OCI-LY7 (cell line): ENCODE data around the gene GDI1. TPM values are rescaled to one million over a fixed set of nuclear protein-coding genes. Genes with fewer than 3 reads are reported as not detected.

Experiments
- BruUV-seq: library from RNA; stranded (reverse); fragments of 400-500 nt; replicated peaks from 2 replicates; lab custom pipeline; 2021; lab: Mats Ljungman, UMichigan
- CTCF ChIA-PET: fragments of 300-600 bp; sonication (Branson Sonifier 250); formaldehyde crosslinking; loops from one replicate; lab custom pipeline; 2022; ENCODE audit warnings: antibody characterized with exemption; ENCODE audit not compliant: unreplicated experiment; lab: Charles Lee
- POLR2A ChIA-PET: fragments of 300-600 bp; sonication (Branson Sonifier 250); formaldehyde crosslinking; loops from one replicate; lab custom pipeline; 2022; ENCODE audit warnings: antibody characterized with exemption; lab: Charles Lee
- DNase-seq: peaks from one replicate; pipeline ENCODE4 v3.0.0-alpha.2; 2015; ENCODE audit warnings: low spot score
- H2AFZ ChIP-seq: fragments of 200-600 bp; sonication (generic), shearing (Covaris generic); 2 replicates; pipeline ENCODE4 v1.6.1; 2014; ENCODE audit warnings: mild to moderate bottlenecking, antibody characterized with exemption, low read length, moderate library complexity
- H3K27ac ChIP-seq: fragments of 200-600 bp; sonication (generic); 2 replicates; pipeline ENCODE4 v1.5.1; 2014; ENCODE audit warnings: mixed run types, low read depth, mild to moderate bottlenecking, moderate library complexity, low read length, inconsistent platforms; ENCODE audit not compliant: poor library complexity, severe bottlenecking
- H3K36me3 ChIP-seq: fragments of 200-600 bp; sonication (generic); 2 replicates; pipeline ENCODE4 v1.6.1; 2014; ENCODE audit warnings: mild to moderate bottlenecking, antibody characterized with exemption, low read length, moderate library complexity, mixed read lengths; ENCODE audit not compliant: insufficient read depth
- H3K4me1 ChIP-seq: fragments of 200-600 bp; sonication (generic); 2 replicates; pipeline ENCODE4 v1.5.1; 2014; ENCODE audit warnings: mild to moderate bottlenecking, low read length; ENCODE audit not compliant: insufficient read depth, poor library complexity, severe bottlenecking
- H3K4me2 ChIP-seq: fragments of 200-600 bp; sonication (generic); 2 replicates; pipeline ENCODE4 v1.6.1; 2014; ENCODE audit warnings: mild to moderate bottlenecking, low read length
- H3K4me3 ChIP-seq: fragments of 200-600 bp; sonication (generic); 2 replicates; pipeline ENCODE4 v1.5.1; 2014; ENCODE audit warnings: mild to moderate bottlenecking, low read depth, low read length; ENCODE audit not compliant: poor library complexity, severe bottlenecking
- H3K79me2 ChIP-seq: fragments of 200-600 bp; sonication (generic); 2 replicates; pipeline ENCODE4 v1.6.1; 2016; ENCODE audit warnings: low read depth, mild to moderate bottlenecking, low read length, moderate library complexity, mixed read lengths; ENCODE audit not compliant: insufficient read depth
- H3K9me2 ChIP-seq: fragments of 200-600 bp; sonication (generic); 2 replicates; pipeline ENCODE4 v1.6.1; 2016; ENCODE audit warnings: mild to moderate bottlenecking, low read length, mixed read lengths; ENCODE audit not compliant: insufficient read depth
- H3K9me3 ChIP-seq: fragments of 200-600 bp; sonication (generic); 2 replicates; pipeline ENCODE4 v1.6.1; 2014; ENCODE audit warnings: mild to moderate bottlenecking, mixed run types, low read length, mixed read lengths
- H4K20me1 ChIP-seq: fragments of 200-600 bp; sonication (generic); 2 replicates; pipeline ENCODE4 v1.6.1; 2014; ENCODE audit warnings: mild to moderate bottlenecking, antibody characterized with exemption, low read length, moderate library complexity, mixed read lengths; ENCODE audit not compliant: insufficient read depth
- EZH2phosphoT487 ChIP-seq: fragments of 200-600 bp; sonication (generic); IDR thresholded peaks from 2 replicates; pipeline ENCODE4 v1.6.1; 2018; ENCODE audit warnings: low read depth, borderline replicate concordance, mild to moderate bottlenecking, mixed run types, antibody characterized with exemption, low read length, moderate library complexity, mixed read lengths
- intact Hi-C: fragments of 100-400 bp; cut with micrococcal nuclease; formaldehyde crosslinking; loops from one replicate; pipeline ENCODE4 v1.10.0; 2022; ENCODE audit not compliant: unreplicated experiment
- total RNA-seq, 2 experiments: library from RNA; depleted of rRNA in 1 of 2; stranded (reverse); fragments of >200 nt in 1 of 2; shearing (Covaris generic) in 1 of 2; gene quantifications; 2 replicates each; pipeline ENCODE4 v1.2.3, GENCODE V29; 2014 to 2022
- TF ChIP-seq, protein P1 (sequence below): fragments of 200-600 bp; sonication (generic); conservative IDR thresholded peaks from 2 replicates; pipeline ENCODE4 v1.5.1; 2014; ENCODE audit warnings: mild to moderate bottlenecking, antibody characterized with exemption, low read length, moderate library complexity, mixed read lengths

GDI1 gene
- total RNA-seq, 2 experiments from 2014 or later, result 76.6 to 103 TPM

GRCh38 chrX:154486052-154486395 is 49.1 kb downstream of the GDI1 start:
- no peaks in the 10 kb centered on the region for H3K9me3 ChIP-seq
- H4K20me1 ChIP-seq, result no peaks in the 10 kb centered on the region
- H3K79me2 ChIP-seq, result peaks cover 16% of the 10 kb centered on the region
- H3K4me2 ChIP-seq, result peak overlapping the region; percentile 79
- H3K4me1 ChIP-seq, result peaks cover 54% of the 10 kb centered on the region
- H3K9me2 ChIP-seq, result no peaks in the 10 kb centered on the region
- POLR2A ChIA-PET, result interaction anchor here (1.2 kb wide), 1 partner anchor 41 kb away, joined by 8 read pairs; no protein-coding TSS in a partner anchor
- CTCF ChIA-PET, result no interaction called here
- no peak for TF ChIP-seq EZH2phosphoT487
- BruUV-seq, result no TSS peak
- peak overlapping the region; percentile 98 for H3K4me3 ChIP-seq
- peak; percentile 47 for DNase-seq
- peaks cover 27% of the 10 kb centered on the region for H3K36me3 ChIP-seq
- peak overlapping the region; percentile 61 for H3K27ac ChIP-seq
- intact Hi-C loops, result loop anchor here (5.0 kb wide), 1 partner anchor 41 kb away; no protein-coding TSS in a partner anchor
- H2AFZ ChIP-seq, result no peak overlapping the region

DNA sequence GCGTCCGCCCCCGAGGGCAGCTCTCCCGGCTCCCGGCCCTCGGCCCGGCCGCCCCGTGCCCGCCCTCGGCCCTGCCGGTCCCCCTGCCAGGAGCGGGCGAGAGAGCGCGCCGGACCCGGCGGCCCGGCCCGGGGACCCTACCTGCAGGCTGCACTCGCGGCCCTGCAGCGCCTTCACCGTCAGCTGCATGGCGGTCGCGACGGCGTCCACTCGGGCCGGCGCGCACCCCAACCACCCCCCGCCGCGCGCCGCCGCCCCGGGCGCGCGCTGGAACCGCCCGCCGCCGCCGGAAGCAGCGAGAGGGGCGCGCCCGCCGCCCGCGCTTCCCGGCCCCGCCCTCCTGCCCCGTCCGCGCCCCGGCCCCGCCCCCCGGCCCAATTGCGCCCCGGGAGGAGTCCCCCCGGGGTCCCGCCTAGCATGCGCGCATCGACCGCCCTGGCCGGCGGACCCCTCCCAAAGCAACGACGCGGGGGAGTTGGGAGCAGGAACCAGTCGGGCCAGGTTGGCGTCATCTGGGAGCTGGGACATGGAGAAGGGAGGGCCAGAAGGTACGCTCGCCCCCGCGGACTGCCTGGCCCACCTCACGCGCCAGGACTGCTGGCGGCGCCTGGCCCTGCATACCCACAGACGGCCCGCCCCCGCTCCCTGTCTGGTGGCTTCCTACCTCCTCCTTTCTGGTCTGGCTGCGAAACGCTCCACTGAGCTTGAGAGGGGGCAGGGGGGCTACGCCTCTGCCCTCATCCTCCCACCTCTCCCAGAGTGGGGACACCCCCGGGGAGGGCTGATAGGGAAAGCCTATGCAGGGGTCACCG is 49.6 kb downstream of the GDI1 start, which contains the start of gene UBL4A:
UBL4A (minus strand) TSS at position 220 of the 812 bp plus-strand sequence; CDS start at position 189, 31 bp downstream.
- no peaks in the 10 kb centered on the region for H3K9me2 ChIP-seq
- CTCF ChIA-PET, result interaction anchor here (0.6 kb wide), 1 partner anchor 27 kb away, joined by 3 read pairs; no protein-coding TSS in a partner anchor
- intact Hi-C loops, result loop anchor here (5.0 kb wide), 1 partner anchor 41 kb away; no protein-coding TSS in a partner anchor

More for the DNA sequence above, 49.6 kb downstream of the GDI1 start, which contains the start of gene UBL4A:
- TF ChIP-seq, protein P1, sequence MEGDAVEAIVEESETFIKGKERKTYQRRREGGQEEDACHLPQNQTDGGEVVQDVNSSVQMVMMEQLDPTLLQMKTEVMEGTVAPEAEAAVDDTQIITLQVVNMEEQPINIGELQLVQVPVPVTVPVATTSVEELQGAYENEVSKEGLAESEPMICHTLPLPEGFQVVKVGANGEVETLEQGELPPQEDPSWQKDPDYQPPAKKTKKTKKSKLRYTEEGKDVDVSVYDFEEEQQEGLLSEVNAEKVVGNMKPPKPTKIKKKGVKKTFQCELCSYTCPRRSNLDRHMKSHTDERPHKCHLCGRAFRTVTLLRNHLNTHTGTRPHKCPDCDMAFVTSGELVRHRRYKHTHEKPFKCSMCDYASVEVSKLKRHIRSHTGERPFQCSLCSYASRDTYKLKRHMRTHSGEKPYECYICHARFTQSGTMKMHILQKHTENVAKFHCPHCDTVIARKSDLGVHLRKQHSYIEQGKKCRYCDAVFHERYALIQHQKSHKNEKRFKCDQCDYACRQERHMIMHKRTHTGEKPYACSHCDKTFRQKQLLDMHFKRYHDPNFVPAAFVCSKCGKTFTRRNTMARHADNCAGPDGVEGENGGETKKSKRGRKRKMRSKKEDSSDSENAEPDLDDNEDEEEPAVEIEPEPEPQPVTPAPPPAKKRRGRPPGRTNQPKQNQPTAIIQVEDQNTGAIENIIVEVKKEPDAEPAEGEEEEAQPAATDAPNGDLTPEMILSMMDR, result no peak
- no peak for TF ChIP-seq EZH2phosphoT487
- no peak within 1 kb of the TSS for H2AFZ ChIP-seq
- H4K20me1 ChIP-seq, result no peaks in the 10 kb centered on the region
- H3K9me3 ChIP-seq, result no peaks in the 10 kb centered on the region
- peaks cover 53% of the 10 kb centered on the region for H3K4me1 ChIP-seq
- peak within 1 kb of the TSS; percentile 61 for H3K27ac ChIP-seq
- DNase-seq, result peak; percentile 62
- BruUV-seq, result no TSS peak
- peak within 1 kb of the TSS; percentile 98 for H3K4me3 ChIP-seq
- peaks cover 16% of the 10 kb centered on the region for H3K79me2 ChIP-seq
- POLR2A ChIA-PET, result interaction anchor here (0.8 to 1.2 kb wide), 4 partner anchors 10 to 41 kb away, joined by 3 to 8 read pairs (median 4); partner anchors contain the start of gene FAM3A
- H3K36me3 ChIP-seq, result peaks cover 27% of the 10 kb centered on the region
- peak within 1 kb of the TSS; percentile 83 for H3K4me2 ChIP-seq
